CD4-positive, alpha-beta T cell (primary cell): ENCODE results near the gene NAV2. TPM values are rescaled to one million over a fixed set of nuclear protein-coding genes. Genes with fewer than 3 reads are reported as not detected.

Experiments
- ATAC-seq: fragments of 200-7000 bp; cut with Tn5 transposase; one replicate; pipeline ENCODE4 v1.10.0; 2022; ENCODE audit warnings: mild to moderate bottlenecking; ENCODE audit not compliant: poor library complexity
- CTCF ChIA-PET: fragments of 350-600 bp; sonication (Branson Sonifier 250); formaldehyde crosslinking; loops from one replicate; lab custom pipeline; 2021; ENCODE audit warnings: antibody characterized with exemption, inconsistent platforms; lab: Charles Lee
- POLR2A ChIA-PET: fragments of 350-600 bp; sonication (Branson Sonifier 250); formaldehyde crosslinking; loops from one replicate; lab custom pipeline; 2021; ENCODE audit warnings: antibody characterized with exemption, inconsistent platforms; lab: Charles Lee
- DNase-seq, 14 experiments: peaks; one replicate each; pipeline ENCODE4 v3.0.0-alpha.2; 2013 to 2020; ENCODE audit warnings: mixed read lengths in 2 of 14
- H3K27ac ChIP-seq, 2 donors: one replicate each; pipeline versions ENCODE4 v1.5.1 to v1.7.0; 2013; ENCODE audit warnings: low read length in 2 of 2, low read depth in 1 of 2, mild to moderate bottlenecking in 1 of 2
- H3K27me3 ChIP-seq, 2 experiments: 1 replicate in 1 of 2; 2 replicates in 1 of 2; pipeline versions ENCODE4 v1.6.1 to v1.7.0; 2013; ENCODE audit warnings: low read length in 2 of 2, control low read depth in 1 of 2, mild to moderate bottlenecking in 1 of 2, moderate library complexity in 1 of 2; ENCODE audit not compliant: insufficient read depth in 2 of 2, control insufficient read depth in 1 of 2
- H3K36me3 ChIP-seq: one replicate; pipeline ENCODE4 v1.6.1; 2013; ENCODE audit warnings: low read length, control low read depth; ENCODE audit not compliant: insufficient read depth
- H3K4me1 ChIP-seq: one replicate; pipeline ENCODE4 v1.6.1; 2013; ENCODE audit warnings: low read length, control low read depth; ENCODE audit not compliant: insufficient read depth
- H3K4me3 ChIP-seq: one replicate; pipeline ENCODE4 v1.5.1; 2013; ENCODE audit warnings: mild to moderate bottlenecking, low read length, moderate library complexity
- H3K9me3 ChIP-seq, 2 experiments: 1 replicate in 1 of 2; 2 replicates in 1 of 2; pipeline versions ENCODE4 v1.6.1 to v1.7.0; 2013; ENCODE audit warnings: low read length in 2 of 2, mild to moderate bottlenecking in 2 of 2, control low read depth in 1 of 2, moderate library complexity in 1 of 2; ENCODE audit not compliant: control insufficient read depth in 1 of 2, insufficient read depth in 1 of 2
- H3K27ac Mint-ChIP-seq: one replicate; pipeline ENCODE4 v1.8.0; 2020; ENCODE audit warnings: mixed read lengths
- H3K27me3 Mint-ChIP-seq: one replicate; pipeline ENCODE4 v1.8.0; 2021; ENCODE audit warnings: mixed read lengths
- H3K36me3 Mint-ChIP-seq: one replicate; pipeline ENCODE4 v1.8.0; 2021; ENCODE audit warnings: low read depth, mixed read lengths
- H3K4me1 Mint-ChIP-seq: one replicate; pipeline ENCODE4 v1.8.0; 2021; ENCODE audit warnings: low read depth, mixed read lengths
- H3K4me3 Mint-ChIP-seq: one replicate; pipeline ENCODE4 v1.8.0; 2020; ENCODE audit warnings: mild to moderate bottlenecking, mixed read lengths
- H3K9me3 Mint-ChIP-seq: one replicate; pipeline ENCODE4 v1.8.0; 2020; ENCODE audit warnings: mixed read lengths
- CTCF ChIP-seq: fragments of 200-600 bp; IDR thresholded peaks from one replicate; pipeline ENCODE4 v1.8.0; 2022; ENCODE audit warnings: antibody characterized with exemption, mild to moderate bottlenecking
- intact Hi-C, 2 experiments: fragments of 100-400 bp; cut with DNase I in 1 of 2; cut with micrococcal nuclease in 1 of 2; formaldehyde crosslinking; loops; one replicate each; pipeline versions ENCODE4 v1.15.1 to v1.9.0; 2023 to 2025; cut with DNase I, micrococcal nuclease
- total RNA-seq, 174 experiments: library from RNA in 2 of 174; stranded (reverse) in 2 of 174; gene quantifications; one replicate each; pipeline ENCODE4 v1.2.3 and lab custom pipeline; 2021 to 2026

The NAV2 gene
- total RNA-seq, 2 experiments from 2014 or later = 0.55 to 0.64 TPM

- H3K4me3 ChIP-seq = no peak overlapping the region
- intact Hi-C loops = no loop called here
- H3K36me3 ChIP-seq = no peaks in the 10 kb centered on the region
- Mint-ChIP-seq H3K27ac (no peak overlapping the region), H3K4me3 (no peak overlapping the region), H3K4me1 (peaks cover 8% of the 10 kb centered on the region), H3K9me3 (no peaks in the 10 kb centered on the region), H3K36me3 (no peaks in the 10 kb centered on the region), H3K27me3 (peaks cover 22% of the 10 kb centered on the region)
- no peak overlapping the region for H3K27ac ChIP-seq
- DNase-seq = no peak
- ChIA-PET CTCF (no interaction called here), POLR2A (no interaction called here)
- no peaks in the 10 kb centered on the region for H3K9me3 ChIP-seq
- TF ChIP-seq CTCF = no peak
- no peaks in the 10 kb centered on the region for H3K4me1 ChIP-seq
- no peak for ATAC-seq
- peaks cover 0 to 4% of the 10 kb centered on the region in 2 experiments for H3K27me3 ChIP-seq
Measured at GRCh38 chr11:19956228-19956627, 243.6 kb downstream of the NAV2 start.

DNA sequence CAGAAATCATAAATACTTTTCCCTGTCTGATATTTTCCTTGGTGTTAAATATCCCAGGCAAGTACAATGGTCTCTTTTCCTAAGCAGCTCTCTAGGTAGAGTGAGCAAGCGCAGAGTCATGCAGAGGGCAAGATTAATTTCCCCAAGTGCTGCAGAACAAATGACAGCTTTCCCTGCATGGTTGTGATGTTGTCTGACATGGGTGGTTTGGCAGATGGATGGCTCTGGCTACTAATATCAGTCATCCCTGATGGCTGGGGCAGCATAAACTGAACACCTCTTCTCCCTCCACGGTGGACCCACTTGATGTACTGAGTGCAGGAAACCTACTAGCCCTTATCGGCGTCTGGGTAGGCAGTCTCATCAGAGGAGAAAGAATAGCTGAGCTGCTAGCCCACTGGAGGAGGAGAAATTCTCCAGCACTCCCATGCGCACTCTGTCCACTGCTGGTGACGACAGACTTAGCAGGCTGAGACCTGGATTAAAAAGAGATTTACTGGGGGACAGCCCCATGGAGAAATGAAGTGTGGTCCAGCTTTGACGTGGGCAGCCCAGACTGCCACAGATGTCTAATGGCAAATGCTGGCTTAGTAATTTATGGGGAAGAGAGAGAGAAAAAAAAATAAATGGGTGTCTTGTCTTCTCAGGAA lies 244.8 kb downstream of the NAV2 start:
- Histone ChIP-seq H3K4me1 (no peaks in the 10 kb centered on the region), H3K4me3 (no peak overlapping the region), H3K27ac (no peak overlapping the region), H3K27me3 (peaks cover 0 to 4% of the 10 kb centered on the region in 2 experiments), H3K36me3 (no peaks in the 10 kb centered on the region), H3K9me3 (no peaks in the 10 kb centered on the region)
- DNase-seq (no peak), ATAC-seq (no peak)
- H3K4me1 Mint-ChIP-seq = no peaks in the 10 kb centered on the region
- H3K27ac Mint-ChIP-seq = no peak overlapping the region
- no peaks in the 10 kb centered on the region for H3K36me3 Mint-ChIP-seq
- CTCF ChIA-PET = no interaction called here
- peaks cover 17% of the 10 kb centered on the region for H3K27me3 Mint-ChIP-seq
- intact Hi-C loops = no loop called here
- H3K4me3 Mint-ChIP-seq = no peak overlapping the region
- POLR2A ChIA-PET = no interaction called here
- no peak for TF ChIP-seq CTCF
- H3K9me3 Mint-ChIP-seq = no peaks in the 10 kb centered on the region

- no peak overlapping the region for H3K4me3 ChIP-seq
- Mint-ChIP-seq H3K27me3 (peaks cover 16% of the 10 kb centered on the region), H3K9me3 (no peaks in the 10 kb centered on the region), H3K36me3 (no peaks in the 10 kb centered on the region), H3K4me3 (no peak overlapping the region), H3K4me1 (no peaks in the 10 kb centered on the region), H3K27ac (no peak overlapping the region)
- POLR2A ChIA-PET = no interaction called here
- DNase-seq (no peak), ATAC-seq (no peak)
- intact Hi-C loops = no loop called here
- no peaks in the 10 kb centered on the region for H3K36me3 ChIP-seq
- peaks cover 0 to 4% of the 10 kb centered on the region in 2 experiments for H3K27me3 ChIP-seq
- CTCF ChIA-PET = no interaction called here
- H3K27ac ChIP-seq = no peak overlapping the region
- H3K9me3 ChIP-seq = no peaks in the 10 kb centered on the region
- H3K4me1 ChIP-seq = no peaks in the 10 kb centered on the region
- no peak for TF ChIP-seq CTCF
Measured at GRCh38 chr11:19958204-19958603, 245.6 kb downstream of the NAV2 start.
